Naive B cell (primary cell): ENCODE results near the gene ZFR2. TPM values are rescaled to one million over a fixed set of nuclear protein-coding genes. Genes with fewer than 3 reads are reported as not detected.

Experiments
- ATAC-seq, 2 donors: fragments of 150-1000 bp; cut with Tn5 transposase; 2 replicates each; pipeline ENCODE4 v1.10.0; 2021; ENCODE audit warnings: low read depth in 2 of 2, mild to moderate bottlenecking in 2 of 2, moderate library complexity in 2 of 2
- DNase-seq: peaks from one replicate; pipeline ENCODE4 v3.0.0; 2022
- H3K27ac Mint-ChIP-seq, 6 donors: one replicate each; pipeline ENCODE4 v1.8.0; 2020 to 2022; ENCODE audit warnings: mild to moderate bottlenecking in 6 of 6, mixed read lengths in 6 of 6, moderate library complexity in 5 of 6, inconsistent platforms in 2 of 6
- H3K27me3 Mint-ChIP-seq, 3 donors: one replicate each; pipeline ENCODE4 v1.8.0; 2021 to 2022; ENCODE audit warnings: mixed read lengths in 3 of 3, mild to moderate bottlenecking in 1 of 3
- H3K36me3 Mint-ChIP-seq, 2 donors: one replicate each; pipeline ENCODE4 v1.8.0; 2020 to 2022; ENCODE audit warnings: mixed read lengths in 2 of 2, inconsistent platforms in 1 of 2, mild to moderate bottlenecking in 1 of 2
- H3K4me1 Mint-ChIP-seq, 3 donors: one replicate each; pipeline ENCODE4 v1.8.0; 2020 to 2022; ENCODE audit warnings: mixed read lengths in 3 of 3, inconsistent platforms in 1 of 3, mild to moderate bottlenecking in 1 of 3, moderate library complexity in 1 of 3
- H3K4me3 Mint-ChIP-seq, 8 donors: one replicate each; pipeline ENCODE4 v1.8.0; 2020 to 2022; ENCODE audit warnings: mild to moderate bottlenecking in 8 of 8, mixed read lengths in 8 of 8, moderate library complexity in 8 of 8, inconsistent platforms in 2 of 8
- H3K9me3 Mint-ChIP-seq, 7 donors: one replicate each; pipeline ENCODE4 v1.8.0; 2020 to 2022; ENCODE audit warnings: mixed read lengths in 7 of 7, mild to moderate bottlenecking in 5 of 7, inconsistent platforms in 2 of 7, moderate library complexity in 1 of 7
- polyA plus RNA-seq, 6 donors: library from polyadenylated mRNA; unstranded; fragments of 300-500 nt; fragmentation: Illumina TruSeq; gene quantifications; one replicate each; pipeline ENCODE4 v1.2.3, GENCODE V29; 2021; ENCODE audit warnings: low read depth in 6 of 6

ZFR2 gene
- polyA plus RNA-seq, 6 donors from 2014 or later: 0.45 to 3.5 (median 0.95) TPM; not detected in 3

DNA sequence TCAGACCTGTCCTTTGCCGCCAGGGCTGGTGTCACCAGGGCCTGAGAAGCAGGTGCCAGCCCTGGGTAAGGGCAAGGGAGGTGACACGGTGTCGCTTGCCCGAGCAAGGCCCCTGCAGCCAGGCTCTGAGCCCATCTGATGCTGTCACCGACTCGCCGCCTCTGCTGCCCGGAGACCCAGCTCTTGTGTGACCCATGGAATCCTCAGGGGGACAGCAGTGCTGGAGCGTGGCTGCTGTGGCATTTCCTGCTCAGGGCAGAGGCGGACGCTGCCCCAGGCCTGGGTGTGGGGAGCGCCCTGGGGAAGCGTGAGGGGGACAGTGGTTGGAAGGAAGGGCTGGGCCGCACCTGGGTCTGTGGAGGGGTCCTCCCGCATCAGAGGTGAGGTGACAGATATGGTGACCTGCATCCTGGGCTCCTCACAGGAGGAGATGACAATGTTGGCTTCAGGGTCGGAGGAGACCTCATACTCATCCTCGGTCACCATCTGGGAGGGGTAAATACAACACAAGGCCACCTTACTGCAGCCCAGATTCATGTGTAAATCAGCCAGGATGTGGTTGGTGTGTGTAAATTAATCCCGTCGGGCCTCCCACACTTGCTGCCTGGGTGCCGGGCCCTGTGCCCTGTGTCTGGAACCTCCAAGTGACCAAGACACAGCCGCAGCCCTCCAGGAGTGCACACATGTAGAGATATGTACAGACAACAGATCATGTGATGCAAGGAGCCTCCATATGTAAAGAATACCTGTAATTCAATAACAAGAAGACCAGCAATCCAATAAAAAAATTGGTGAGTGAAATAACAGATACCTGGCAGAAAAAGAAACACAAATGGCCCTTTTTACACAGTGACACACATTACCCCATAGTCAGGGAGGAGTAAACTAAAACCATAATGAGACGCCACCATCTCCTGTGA, 55.1 kb downstream of the ZFR2 start:
- DNase-seq: no peak
- H3K4me1 Mint-ChIP-seq: peaks cover 35 to 56% (median 51%) of the 10 kb centered on the region in 3 donors

GRCh38 chr19:3810708-3811355, 58.0 kb downstream of the ZFR2 start:
- Mint-ChIP-seq H3K4me3 (peak overlapping the region in 7 of 8 donors; percentile 5 to 80 (median 41)), H3K36me3 (no peaks in the 10 kb centered on the region), H3K27ac (peak overlapping the region; percentile 61 to 99 (median 85)), H3K27me3 (no peaks in the 10 kb centered on the region), H3K4me1 (peaks cover 40 to 56% (median 48%) of the 10 kb centered on the region in 3 donors), H3K9me3 (peaks cover 0 to 4% (median 1%) of the 10 kb centered on the region in 7 donors)
- no peak for DNase-seq
- ATAC-seq: peak; percentile 42 to 48

More for the DNA sequence above, 55.1 kb downstream of the ZFR2 start:
- H3K36me3 Mint-ChIP-seq: no peaks in the 10 kb centered on the region
- H3K4me3 Mint-ChIP-seq: peak overlapping the region in 5 of 8 donors; percentile 34 to 72 (median 44)
- peak overlapping the region; percentile 47 to 99 (median 93) for H3K27ac Mint-ChIP-seq
- no peaks in the 10 kb centered on the region for H3K27me3 Mint-ChIP-seq
- H3K9me3 Mint-ChIP-seq: peaks cover 0 to 4% (median 0%) of the 10 kb centered on the region in 7 donors
- no peak for ATAC-seq

GRCh38 chr19:3809881-3810707, 58.7 kb downstream of the ZFR2 start:
- no peaks in the 10 kb centered on the region for H3K27me3 Mint-ChIP-seq
- H3K36me3 Mint-ChIP-seq: no peaks in the 10 kb centered on the region
- H3K4me3 Mint-ChIP-seq: peak overlapping the region in 4 of 8 donors; percentile 29 to 52 (median 38)
- ATAC-seq (peak; percentile 60 to 66), DNase-seq (peak; percentile 82)
- peaks cover 0 to 4% (median 1%) of the 10 kb centered on the region in 7 donors for H3K9me3 Mint-ChIP-seq
- peak overlapping the region; percentile 68 to 99 (median 85) for H3K27ac Mint-ChIP-seq
- H3K4me1 Mint-ChIP-seq: peaks cover 40 to 56% (median 51%) of the 10 kb centered on the region in 3 donors

DNA sequence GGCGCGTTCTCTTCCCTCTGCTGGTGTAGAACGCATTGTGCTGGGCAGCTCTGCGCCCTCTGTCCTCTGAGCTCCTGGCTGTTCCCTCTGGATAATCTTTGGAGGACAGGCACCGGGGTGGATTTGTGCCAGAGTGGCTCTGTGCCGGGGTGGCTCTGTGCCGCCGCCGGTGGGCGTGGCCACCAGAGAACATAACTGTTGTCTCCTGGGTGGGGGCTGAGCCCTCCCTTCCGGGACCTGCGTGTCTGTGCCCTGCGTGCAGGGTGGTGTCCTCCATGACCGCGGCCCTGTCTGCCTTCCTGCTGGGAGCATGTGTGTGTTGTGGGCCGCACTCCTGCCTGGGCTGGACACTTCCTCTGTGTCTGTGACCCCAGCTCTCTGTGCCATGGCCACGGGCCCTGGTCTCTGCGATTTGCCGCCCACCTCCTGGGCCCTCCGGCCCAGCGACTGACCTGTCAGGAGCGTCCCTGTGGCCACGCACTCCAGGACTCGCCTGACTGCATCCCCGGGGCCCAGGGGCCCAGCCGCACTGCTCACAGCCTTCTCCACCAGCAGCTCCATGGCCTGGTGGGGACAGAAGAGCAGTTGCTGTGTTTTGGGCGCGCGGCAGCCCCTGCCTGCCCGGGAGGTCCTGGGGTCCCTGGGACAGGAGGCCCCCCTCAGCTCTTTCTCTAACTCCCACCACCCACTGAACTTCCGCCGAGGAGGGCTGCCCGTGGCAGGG, 60.3 kb downstream of the ZFR2 start:
- peak overlapping the region in 4 of 6 donors; percentile 29 to 97 (median 56) for H3K27ac Mint-ChIP-seq
- no peak for ATAC-seq
- H3K4me1 Mint-ChIP-seq: peaks cover 32 to 42% (median 41%) of the 10 kb centered on the region in 3 donors
- DNase-seq: no peak
- H3K36me3 Mint-ChIP-seq: no peaks in the 10 kb centered on the region
- H3K27me3 Mint-ChIP-seq: peaks cover 0 to 4% (median 1%) of the 10 kb centered on the region in 3 donors
- H3K4me3 Mint-ChIP-seq: no peak overlapping the region
- H3K9me3 Mint-ChIP-seq: peaks cover 0 to 4% (median 1%) of the 10 kb centered on the region in 7 donors

DNA sequence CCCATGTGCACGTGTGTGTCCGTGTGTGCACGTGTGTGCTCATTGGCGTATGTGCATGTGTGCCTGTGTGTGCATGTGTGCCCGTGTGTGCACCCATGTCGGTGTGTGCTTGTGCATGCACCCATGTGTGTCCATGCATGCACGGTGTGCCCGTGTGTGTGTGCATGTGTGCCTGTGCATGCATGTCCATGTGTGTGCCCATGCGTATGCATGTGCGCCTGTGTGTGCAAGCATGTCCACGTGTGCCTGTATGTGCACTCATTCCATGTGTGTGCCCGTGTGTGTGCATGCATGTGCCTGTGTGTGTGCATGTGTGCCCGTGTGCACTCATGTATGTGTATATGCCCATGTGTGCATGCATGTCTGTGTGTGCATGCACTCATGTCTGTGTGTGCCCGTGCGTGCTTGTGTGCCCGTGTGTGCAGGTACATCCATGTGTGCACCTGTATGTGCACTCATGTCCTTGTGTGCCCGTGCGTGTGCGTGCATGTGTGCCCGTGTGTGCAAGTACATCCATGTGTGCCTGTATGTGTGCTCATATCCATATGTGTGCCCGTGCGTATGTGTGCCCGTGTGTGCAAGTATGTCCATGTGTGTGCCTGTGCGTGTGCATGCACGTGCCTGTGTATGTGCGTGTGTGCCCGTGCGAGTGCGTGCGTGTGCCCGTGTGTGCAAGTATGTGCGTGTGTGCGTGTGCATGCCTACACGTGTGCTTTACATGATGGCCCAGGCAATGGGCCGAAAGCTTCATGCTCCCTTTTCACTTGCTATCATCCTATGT, 61.1 kb downstream of the ZFR2 start:
- Mint-ChIP-seq H3K4me1 (peaks cover 25 to 34% (median 34%) of the 10 kb centered on the region in 3 donors), H3K27ac (peak overlapping the region in 1 of 6 donors; percentile 66), H3K36me3 (no peaks in the 10 kb centered on the region), H3K27me3 (peaks cover 0 to 11% (median 9%) of the 10 kb centered on the region in 3 donors), H3K9me3 (peaks cover 0 to 4% (median 1%) of the 10 kb centered on the region in 7 donors), H3K4me3 (no peak overlapping the region)
- no peak for ATAC-seq
- DNase-seq: no peak

DNA sequence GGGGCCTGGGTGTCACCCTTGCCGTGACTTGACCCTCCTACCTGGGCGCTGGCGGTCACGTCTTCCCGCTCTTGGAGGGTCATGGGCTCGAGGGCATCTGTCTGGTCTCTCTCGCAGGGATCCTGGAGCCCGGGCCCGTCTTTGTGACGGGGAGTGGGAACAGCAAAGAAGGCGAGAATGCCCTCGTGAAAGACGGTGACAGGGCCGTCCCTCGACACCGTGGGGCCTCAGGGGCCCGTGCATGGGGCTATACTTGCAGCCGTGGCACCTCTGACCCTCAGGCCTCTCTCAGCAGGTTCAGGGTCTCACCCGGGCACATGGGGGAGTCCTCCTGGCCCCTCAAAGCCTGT, 61.7 kb downstream of the ZFR2 start:
- Mint-ChIP-seq H3K4me1 (peaks cover 19 to 28% (median 28%) of the 10 kb centered on the region in 3 donors), H3K4me3 (no peak overlapping the region), H3K9me3 (peaks cover 0 to 4% (median 0%) of the 10 kb centered on the region in 7 donors), H3K36me3 (no peaks in the 10 kb centered on the region), H3K27me3 (peaks cover 0 to 18% (median 12%) of the 10 kb centered on the region in 3 donors), H3K27ac (no peak overlapping the region)
- DNase-seq: no peak
- ATAC-seq: no peak

DNA sequence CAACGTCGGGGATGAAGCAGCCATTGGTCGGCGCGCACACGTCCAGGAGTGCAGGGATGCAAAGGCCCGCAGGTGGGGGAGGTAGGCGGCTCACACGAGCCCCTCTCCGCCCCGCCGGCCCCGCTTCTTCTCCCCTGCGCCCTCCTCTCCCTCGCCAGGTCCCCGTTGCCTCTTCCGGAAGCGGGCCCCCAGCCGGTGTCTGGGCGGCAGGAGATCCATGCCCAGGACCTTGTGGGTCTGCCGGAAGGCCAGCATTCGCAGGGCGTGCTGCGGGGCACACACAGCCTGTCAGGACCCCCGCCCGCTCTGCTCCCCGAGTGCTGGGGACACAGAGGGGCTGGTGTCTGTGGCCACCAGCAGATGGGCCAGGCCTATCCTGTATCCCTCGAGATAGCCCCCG, 63.0 kb downstream of the ZFR2 start:
- Mint-ChIP-seq H3K4me1 (peaks cover 22 to 34% (median 27%) of the 10 kb centered on the region in 3 donors), H3K36me3 (no peaks in the 10 kb centered on the region), H3K9me3 (peaks cover 0 to 4% (median 0%) of the 10 kb centered on the region in 7 donors), H3K27ac (no peak overlapping the region), H3K27me3 (peaks cover 0 to 25% (median 12%) of the 10 kb centered on the region in 3 donors), H3K4me3 (no peak overlapping the region)
- no peak for DNase-seq
- ATAC-seq: no peak

DNA sequence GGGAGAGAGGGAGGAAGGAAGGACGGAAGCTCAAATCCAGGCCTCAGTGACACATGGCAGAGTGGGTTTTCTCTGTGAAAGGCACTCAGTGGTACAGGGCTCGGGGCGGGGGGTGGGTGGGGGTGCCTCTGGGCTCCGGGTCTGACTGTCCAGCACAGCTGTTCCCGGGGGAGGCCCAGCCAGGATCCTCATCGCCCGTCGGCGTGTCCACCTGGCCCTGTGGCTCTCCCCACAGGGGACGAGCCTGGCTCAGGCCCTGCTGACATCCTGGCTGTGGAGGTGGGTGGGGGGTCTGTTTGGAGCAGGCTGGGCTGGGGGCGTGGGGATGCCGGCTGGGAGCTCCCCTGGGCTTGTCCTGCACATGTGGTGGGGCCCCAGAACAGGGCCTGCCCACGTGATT, 64.4 kb downstream of the ZFR2 start:
- Mint-ChIP-seq H3K36me3 (no peaks in the 10 kb centered on the region), H3K27me3 (peaks cover 0 to 25% (median 12%) of the 10 kb centered on the region in 3 donors), H3K4me1 (peaks cover 15 to 23% (median 18%) of the 10 kb centered on the region in 3 donors), H3K9me3 (peaks cover 0 to 4% (median 0%) of the 10 kb centered on the region in 7 donors), H3K27ac (no peak overlapping the region), H3K4me3 (no peak overlapping the region)
- DNase-seq: no peak
- no peak for ATAC-seq

DNA sequence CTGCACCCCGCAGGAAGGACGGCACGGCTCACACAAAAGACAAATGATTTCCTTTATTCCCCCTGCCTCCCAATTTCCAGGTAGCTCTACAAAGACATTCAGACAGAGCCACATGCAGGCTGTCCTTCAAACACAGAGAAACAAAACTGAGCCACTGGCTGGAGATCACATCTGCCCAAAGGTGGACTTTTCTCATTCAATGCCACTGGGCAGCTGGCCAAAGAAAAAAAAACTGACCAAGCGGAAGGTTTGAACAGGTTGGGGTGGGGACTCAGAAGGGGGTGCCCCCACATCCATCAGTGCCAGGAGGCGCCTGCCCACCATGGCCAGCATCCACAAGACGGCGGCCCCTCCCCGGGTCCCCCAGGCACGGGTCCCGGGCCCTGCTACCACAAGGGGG, 64.9 kb downstream of the ZFR2 start:
- no peak overlapping the region for H3K4me3 Mint-ChIP-seq
- peak overlapping the region in 2 of 6 donors; percentile 65 to 72 for H3K27ac Mint-ChIP-seq
- DNase-seq (no peak), ATAC-seq (no peak)
- peaks cover 10 to 18% (median 18%) of the 10 kb centered on the region in 3 donors for H3K4me1 Mint-ChIP-seq
- H3K36me3 Mint-ChIP-seq: no peaks in the 10 kb centered on the region
- H3K9me3 Mint-ChIP-seq: peaks cover 0 to 4% (median 0%) of the 10 kb centered on the region in 7 donors
- peaks cover 0 to 25% (median 12%) of the 10 kb centered on the region in 3 donors for H3K27me3 Mint-ChIP-seq

DNA sequence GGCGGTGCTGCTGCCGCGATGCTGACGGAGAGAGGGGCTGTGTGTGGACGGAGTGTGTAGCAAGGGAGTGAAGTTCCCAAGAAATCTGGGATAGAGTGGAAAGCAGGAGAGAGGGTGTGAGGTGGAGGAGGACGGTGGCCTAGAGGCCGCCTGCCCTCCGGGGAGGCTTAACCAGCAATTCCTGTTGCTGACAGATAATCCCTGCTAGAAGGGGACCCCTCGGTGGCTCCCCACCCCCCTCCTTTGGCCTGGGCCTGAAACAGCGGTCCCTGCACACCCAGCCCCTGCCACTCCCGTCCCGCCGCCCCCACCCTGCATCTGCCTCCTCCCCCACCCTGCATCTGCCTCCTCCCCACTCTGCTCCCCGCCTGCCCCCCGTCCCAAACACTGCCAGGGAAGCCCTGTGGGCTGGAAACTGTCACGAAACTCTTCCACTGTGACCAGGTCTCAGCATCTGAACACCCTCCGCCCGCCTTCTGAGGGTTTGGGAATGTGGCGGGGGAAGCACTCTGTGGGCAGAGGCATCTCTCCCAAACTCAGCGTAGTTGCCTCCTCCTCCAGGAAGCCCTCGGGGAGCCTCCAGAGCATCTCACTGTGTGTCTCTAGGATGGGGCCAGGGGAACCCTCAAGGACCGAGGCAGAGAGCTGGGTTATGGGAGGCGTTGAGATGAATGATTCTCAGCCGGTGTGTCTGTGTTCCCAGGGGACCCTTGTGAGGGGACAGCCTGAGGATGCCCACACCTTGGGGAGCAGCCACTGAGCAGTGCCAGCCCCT, 65.5 kb downstream of the ZFR2 start:
- Mint-ChIP-seq H3K36me3 (no peaks in the 10 kb centered on the region), H3K4me3 (peak overlapping the region in 1 of 8 donors; percentile 30), H3K9me3 (peaks cover 0 to 4% (median 0%) of the 10 kb centered on the region in 7 donors), H3K4me1 (peaks cover 9 to 15% (median 12%) of the 10 kb centered on the region in 3 donors), H3K27me3 (peaks cover 0 to 25% (median 12%) of the 10 kb centered on the region in 3 donors), H3K27ac (no peak overlapping the region)
- ATAC-seq (no peak), DNase-seq (no peak)
